ENCODE data around the gene BTLA.
"Not testable (repeated sequence)": the region's sequence is repeated elsewhere in the genome, so short reads cannot be mapped to it uniquely, and the experiment has no call there.

The BTLA gene
- 12.0 reads per million, percentile 35 among the genes with 10 or more reads in this experiment for total RNA-seq

DNA sequence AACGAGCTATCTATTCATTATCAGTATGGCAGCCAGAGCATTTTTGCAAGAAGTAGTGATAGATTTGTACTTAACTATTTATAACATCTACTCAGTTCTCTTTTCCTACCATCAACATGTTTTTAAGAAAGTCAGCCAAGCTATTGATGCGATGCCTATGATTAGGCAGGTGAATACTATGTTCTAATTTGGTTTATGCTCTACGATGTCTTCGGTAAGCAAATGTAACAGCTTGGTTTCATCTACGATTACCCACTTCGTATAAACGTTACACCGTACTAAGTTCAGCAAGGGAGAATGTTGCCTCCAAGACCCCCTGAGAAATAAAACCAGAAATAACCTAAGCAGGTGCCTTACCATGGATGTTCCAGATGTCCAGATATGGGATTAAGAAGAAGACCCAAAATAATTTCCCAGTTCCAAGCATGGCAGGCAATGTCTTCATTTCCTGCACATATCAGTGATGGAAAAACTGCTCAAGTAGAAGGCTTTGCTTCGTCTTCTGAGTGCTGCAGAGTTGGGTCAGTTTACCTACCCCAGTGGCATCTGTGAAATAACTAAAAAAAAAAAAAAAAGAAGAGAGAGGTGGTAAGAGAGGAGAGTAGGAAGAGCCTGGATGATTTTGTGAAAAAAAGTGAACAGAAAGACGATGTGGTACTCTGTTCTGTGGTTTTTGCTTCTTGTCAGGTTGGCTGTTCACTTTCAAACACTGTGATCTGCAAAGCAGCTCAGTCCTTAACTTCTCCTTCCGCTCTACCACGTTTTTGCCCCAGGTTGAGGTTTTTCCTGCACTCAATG is at the start of gene BTLA:
TSS of gene BTLA (minus strand) at position 559 of the 798 bp plus-strand sequence. CDS start at position 445, 114 bp downstream.
- DNase-seq, result peak; percentile 5

GRCh38 chr3:112546216-112546759 is 47.0 kb upstream of the BTLA start:
- no peak for DNase-seq

GRCh38 chr3:112539825-112540650 is 40.8 kb upstream of the BTLA start:
- no peak for DNase-seq

- DNase-seq, result no peak
These were observed 32.1 kb upstream of the BTLA start for GRCh38 chr3:112531358-112531781.

DNA sequence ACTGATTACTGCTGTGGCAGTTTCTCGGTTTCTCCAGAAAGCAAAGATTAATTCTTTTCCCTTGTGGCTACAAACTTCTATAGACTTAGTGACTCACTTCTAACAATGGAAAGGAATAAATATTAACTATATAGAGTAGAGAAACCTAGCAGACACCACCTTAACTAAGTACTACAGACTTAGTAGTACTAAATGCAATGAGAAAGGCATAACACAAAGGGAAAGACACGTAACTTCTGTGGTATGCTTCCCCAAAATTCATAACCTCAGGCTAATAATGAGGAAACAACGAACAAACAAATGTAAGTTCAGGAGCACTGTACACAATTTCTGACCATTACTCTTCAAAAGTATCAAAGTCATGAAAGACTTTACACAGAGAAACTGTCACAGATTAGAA is 31.3 kb upstream of the BTLA start:
- no peak for DNase-seq

DNA sequence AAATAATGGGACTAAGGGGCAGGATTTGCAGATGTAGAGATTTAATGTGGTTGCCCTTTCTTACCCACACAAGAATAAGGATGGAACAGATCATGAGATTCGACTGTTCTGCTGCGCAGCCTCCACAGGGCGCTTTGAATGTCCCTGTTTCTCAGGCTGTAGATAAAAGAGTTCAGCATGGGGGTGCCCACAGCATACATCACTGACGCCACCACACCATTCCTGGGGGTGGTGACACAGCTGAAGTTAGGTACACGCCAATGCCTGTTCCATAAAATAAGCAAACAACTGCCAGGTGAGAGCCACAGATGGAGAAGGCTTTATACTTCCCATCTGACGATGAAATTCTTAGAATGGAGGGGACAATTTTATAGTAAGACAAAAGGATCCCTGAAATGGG is 24.9 kb upstream of the BTLA start:
- not testable (repeated sequence) for DNase-seq

DNA sequence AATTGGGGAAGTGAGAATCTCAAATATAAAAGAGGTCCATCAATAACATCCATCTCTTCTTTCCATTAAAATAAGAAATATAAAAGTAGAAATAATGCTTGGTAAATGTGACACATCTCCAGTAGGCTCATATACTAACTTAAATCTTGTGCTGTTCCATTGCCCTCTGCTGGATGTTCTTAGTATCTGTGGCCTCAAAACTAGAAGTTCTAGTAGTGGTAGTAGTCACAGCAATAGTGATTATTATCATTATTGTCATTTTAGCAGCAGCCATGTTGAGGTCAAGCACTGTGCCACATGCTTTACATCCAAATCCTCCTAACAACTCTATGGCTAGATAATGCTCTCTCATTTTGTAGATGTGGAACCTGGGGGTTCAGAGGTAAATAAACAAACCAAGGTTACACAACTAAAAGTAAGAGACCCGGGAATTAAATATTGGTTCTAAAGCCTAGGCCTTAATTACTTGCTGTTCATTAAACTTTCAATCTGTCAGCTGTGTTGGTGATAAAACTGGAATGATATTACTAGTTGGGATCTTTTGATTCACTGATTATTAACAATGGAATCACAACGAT is 20.2 kb upstream of the BTLA start:
- DNase-seq, result peak; percentile 11

- DNase-seq, result not testable (repeated sequence)
These were observed 19.7 kb upstream of the BTLA start for GRCh38 chr3:112518970-112519369.

DNA sequence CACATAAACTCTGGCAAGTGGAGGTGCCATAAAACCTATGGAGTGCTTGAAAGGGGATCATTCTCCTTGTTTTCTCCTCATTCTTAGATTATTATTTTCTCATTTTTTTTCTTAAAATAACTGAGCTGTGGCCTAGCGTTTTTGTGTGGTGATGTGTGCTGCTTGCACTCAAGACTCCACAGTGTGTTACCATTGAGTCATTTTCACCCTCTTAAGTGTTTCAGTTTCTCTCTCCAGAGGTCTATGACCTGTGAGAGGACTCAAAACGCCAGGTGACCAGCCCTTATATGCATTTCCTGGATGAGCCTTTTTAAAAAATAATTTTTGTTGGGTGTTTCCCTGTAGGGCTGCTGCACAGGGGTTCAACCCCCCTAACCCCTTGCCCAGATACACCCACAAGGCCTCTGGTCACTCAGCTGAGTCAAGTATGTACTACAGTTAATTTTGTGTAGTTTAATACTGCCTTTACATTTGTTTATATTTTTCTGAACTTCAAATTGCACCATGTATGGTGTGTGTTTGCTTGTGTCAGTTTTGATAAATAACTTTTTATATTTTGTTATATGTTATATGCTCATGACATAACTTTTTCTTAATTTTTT is 15.4 kb upstream of the BTLA start:
- DNase-seq, result no peak

DNA sequence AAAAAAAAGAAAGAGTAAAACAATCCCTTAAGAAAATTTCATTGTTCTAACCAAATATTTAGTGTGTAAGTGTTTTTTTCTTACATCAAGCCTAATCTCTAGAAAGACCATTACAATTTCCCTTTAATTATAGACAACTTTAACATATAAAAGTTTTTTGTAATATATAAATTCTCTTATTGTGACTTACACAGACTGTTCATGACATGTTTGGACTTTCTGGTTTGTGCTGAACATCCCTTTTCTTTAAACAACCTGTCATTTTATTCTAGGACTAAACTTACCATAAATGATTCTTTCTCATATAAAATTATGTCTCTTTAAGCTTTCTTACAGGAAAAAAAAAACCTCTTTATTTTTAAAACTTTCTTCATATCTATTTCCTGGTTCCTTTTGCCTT is 13.0 kb upstream of the BTLA start:
- DNase-seq, result no peak

GRCh38 chr3:112508860-112509259 is 9.6 kb upstream of the BTLA start:
- DNase-seq, result no peak

- no peak for DNase-seq
These were observed 9.0 kb upstream of the BTLA start for GRCh38 chr3:112508261-112508660.

DNA sequence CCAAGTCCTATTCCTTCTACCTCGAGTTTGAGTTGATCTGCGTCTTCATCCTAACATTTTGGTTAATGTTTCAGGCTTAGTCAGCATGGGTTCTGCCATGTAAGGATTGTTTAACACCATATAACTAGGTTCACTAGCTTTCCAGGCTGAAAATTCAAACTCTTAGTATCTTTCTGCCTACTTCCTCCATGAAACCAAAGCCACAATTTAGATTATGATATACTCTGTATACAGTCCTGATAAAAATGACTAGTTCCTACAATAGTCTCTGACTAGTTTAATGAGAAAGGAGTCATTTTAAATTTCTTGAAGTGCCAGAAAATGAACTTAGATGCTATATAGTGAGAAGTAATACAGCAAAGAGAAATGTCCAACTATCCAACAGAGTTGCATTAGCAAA is 6.6 kb upstream of the BTLA start:
- no peak for DNase-seq

- no peak for DNase-seq
These were observed 4.9 kb upstream of the BTLA start for GRCh38 chr3:112504123-112504522.

GRCh38 chr3:112503304-112503972 is 4.2 kb upstream of the BTLA start:
- DNase-seq, result no peak

DNA sequence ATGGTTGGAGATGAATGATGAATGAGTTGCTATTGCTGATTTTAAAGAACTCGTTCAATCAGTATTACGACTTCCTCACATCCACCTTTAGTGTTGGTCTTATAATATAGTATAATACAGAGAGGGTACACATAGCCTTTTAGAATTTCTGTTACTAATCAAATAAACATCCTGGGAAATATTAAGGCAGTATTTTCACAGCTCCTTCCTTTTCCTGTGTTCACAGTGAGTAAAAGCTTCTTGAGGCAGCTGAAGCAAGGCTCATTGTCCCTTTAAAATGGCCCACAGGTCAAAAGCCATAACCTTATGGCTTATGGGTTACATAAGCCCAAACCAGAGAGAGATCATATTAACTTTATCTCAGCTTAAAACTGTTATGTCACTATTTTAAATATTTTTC is 1.3 kb upstream of the BTLA start:
- DNase-seq, result no peak

- no peak for DNase-seq
These were observed 1.2 kb downstream of the BTLA start for GRCh38 chr3:112497897-112498548.

GRCh38 chr3:112496366-112497067 is 2.8 kb downstream of the BTLA start:
- DNase-seq, result no peak

DNA sequence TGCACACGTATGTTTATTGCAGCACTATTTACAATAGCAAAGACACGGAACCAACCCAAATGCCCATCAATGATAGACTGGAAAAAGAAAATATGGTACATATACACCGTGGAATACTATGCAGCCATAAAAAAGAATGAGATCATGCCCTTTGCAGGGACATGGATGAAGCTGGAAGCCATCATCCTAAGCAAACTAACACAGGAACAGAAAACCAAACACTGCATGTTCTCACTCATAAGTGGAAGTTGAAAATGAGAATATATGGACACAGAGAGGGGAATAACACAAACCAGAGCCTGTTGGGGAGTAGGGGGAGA is 4.9 kb downstream of the BTLA start:
- not testable (repeated sequence) for DNase-seq

DNA sequence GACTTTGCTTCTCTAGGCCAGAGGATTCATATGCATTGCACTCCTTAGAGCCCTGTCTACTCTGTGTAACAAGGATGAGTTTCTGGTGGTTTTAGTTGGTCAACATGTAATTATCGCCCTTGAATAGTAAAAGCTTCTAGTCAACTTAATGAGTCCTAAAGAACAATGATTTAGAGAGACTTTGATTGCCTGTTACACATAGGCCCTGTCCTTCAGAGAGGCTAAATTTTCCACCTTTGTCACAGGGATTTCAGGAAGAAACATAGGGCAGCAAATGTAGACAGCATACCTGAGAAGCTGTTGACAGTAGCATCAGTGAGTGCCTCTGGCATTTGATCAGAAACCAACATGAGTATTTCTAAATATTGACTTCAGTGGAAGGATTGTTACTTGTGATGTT is 7.1 kb downstream of the BTLA start:
- no peak for DNase-seq

DNA sequence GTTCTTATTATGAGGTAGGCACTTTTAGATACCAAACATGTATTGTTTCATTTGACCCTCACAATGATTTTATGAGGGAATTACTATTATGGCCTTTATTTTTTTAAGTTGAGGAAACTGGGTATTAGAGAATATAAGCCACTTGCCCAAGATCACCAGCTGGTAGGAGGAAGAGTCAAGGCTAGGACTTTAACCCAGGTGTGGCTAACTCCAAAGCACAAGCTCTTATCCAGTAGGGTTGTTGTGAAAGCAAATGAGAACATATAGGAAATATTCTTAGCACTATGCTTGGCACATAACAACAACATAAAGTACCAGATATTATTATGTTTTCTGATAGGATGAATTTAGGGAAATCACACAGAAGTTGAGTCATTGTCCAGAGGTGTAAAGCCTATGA is 7.9 kb downstream of the BTLA start:
- DNase-seq, result no peak
